ENCODE data around the gene CFAP119.

CFAP119 gene

GRCh38 chr16:30721167-30721566, 40.7 kb downstream of the CFAP119 start:
- H3K27ac ChIP-seq, result no peak overlapping the region

GRCh38 chr16:30720694-30721093, 41.2 kb downstream of the CFAP119 start:
- no peak for TF ChIP-seq CTCF (conservative IDR thresholded peaks at IDR 0.05)
- H3K27ac ChIP-seq, result no peak overlapping the region

More at GRCh38 chr16:30721167-30721566, 40.7 kb downstream of the CFAP119 start:
- TF ChIP-seq CTCF (conservative IDR thresholded peaks at IDR 0.05), result no peak

- TF ChIP-seq CTCF (conservative IDR thresholded peaks at IDR 0.05), result no peak
- H3K27ac ChIP-seq, result no peak overlapping the region
Measured at GRCh38 chr16:30720086-30720485, 41.8 kb downstream of the CFAP119 start.

- TF ChIP-seq CTCF (conservative IDR thresholded peaks at IDR 0.05), result no peak
- H3K27ac ChIP-seq, result no peak overlapping the region
Measured at GRCh38 chr16:30715750-30716445, 46.0 kb downstream of the CFAP119 start.

GRCh38 chr16:30711712-30712111, 50.1 kb downstream of the CFAP119 start:
- TF ChIP-seq CTCF (conservative IDR thresholded peaks at IDR 0.05), result no peak
- no peak overlapping the region for H3K27ac ChIP-seq

GRCh38 chr16:30710971-30711370, 50.9 kb downstream of the CFAP119 start:
- no peak overlapping the region for H3K27ac ChIP-seq
- no peak for TF ChIP-seq CTCF (conservative IDR thresholded peaks at IDR 0.05)
